COR-L47 (cell line): ENCODE measurements around the gene HBA1.
"Not testable (repeated sequence)": the region's sequence is repeated elsewhere in the genome, so short reads cannot be mapped to it uniquely, and the experiment has no call there.

ENCODE experiments used
- DNase-seq: peaks from one replicate; lab custom pipeline; 2025; lab: John Stamatoyannopoulos, UW

Gene HBA1

GRCh38 chr16:203246-203645 is 26.8 kb downstream of the HBA1 start:
- no peak for DNase-seq

- not testable (repeated sequence) for DNase-seq
Measured at GRCh38 chr16:204046-204445, 27.6 kb downstream of the HBA1 start.

GRCh38 chr16:209359-209758 is 32.9 kb downstream of the HBA1 start:
- not testable (repeated sequence) for DNase-seq

- not testable (repeated sequence) for DNase-seq
Measured at GRCh38 chr16:211631-212180, 35.2 kb downstream of the HBA1 start.

GRCh38 chr16:212999-213398 is 36.5 kb downstream of the HBA1 start:
- DNase-seq, result no peak

GRCh38 chr16:220021-220420 is 43.5 kb downstream of the HBA1 start:
- DNase-seq, result no peak
